SK-N-SH (cell line): ENCODE data around the gene PFDN5.

Source experiments
- CTCF ChIP-seq: fragments of 200-600 bp; sonication (generic); IDR thresholded peaks from 2 replicates; pipeline ENCODE4 v1.6.1; 2017; ENCODE audit warnings: antibody characterized with exemption, mild to moderate bottlenecking, moderate library complexity
- RAD21 ChIP-seq: IDR thresholded peaks from 2 replicates; pipeline ENCODE4 v1.6.1; 2012; ENCODE audit warnings: mild to moderate bottlenecking, low read length

- TF ChIP-seq CTCF, result no peak
- no peak for TF ChIP-seq RAD21
Observed at GRCh38 chr12:53254816-53255545, 40.4 kb upstream of the PFDN5 start.
